HCT116 (cell line): ENCODE data around the gene FALEC. TPM values are rescaled to one million over a fixed set of nuclear protein-coding genes. Genes with fewer than 3 reads are reported as not detected.

ENCODE experiments used
- ATAC-seq: fragments of 200-7000 bp; cut with Tn5 transposase; 2 replicates; pipeline ENCODE4 v1.9.1; 2020; ENCODE audit warnings: mild to moderate bottlenecking, moderate library complexity
- BruUV-seq: library from RNA; stranded (reverse); fragments of 400-500 nt; replicated peaks from 2 replicates; lab custom pipeline; 2021; lab: Mats Ljungman, UMichigan
- CTCF ChIA-PET: fragments of 300-600 bp; sonication (Branson Sonifier 250); formaldehyde crosslinking; loops from one replicate; lab custom pipeline; 2021; ENCODE audit warnings: antibody characterized with exemption; lab: Charles Lee
- POLR2A ChIA-PET: fragments of 300-600, 350-600 bp; sonication (Branson Sonifier 250); formaldehyde crosslinking; loops from one replicate; lab custom pipeline; 2021; ENCODE audit warnings: antibody characterized with exemption; lab: Charles Lee
- RAD21 ChIA-PET, 2 experiments: fragments of 300-600 bp; sonication (Branson Sonifier 250); formaldehyde crosslinking; loops; one replicate each; lab custom pipeline; 2023; ENCODE audit warnings: low total read pairs in 2 of 2; ENCODE audit not compliant: uncharacterized antibody in 2 of 2, unreplicated experiment in 2 of 2, low non-redundant PET in 1 of 2; lab: Charles Lee
- DNase-seq: peaks from one replicate; pipeline ENCODE4 v3.0.0-alpha.2; 2010; ENCODE audit warnings: low read depth, low spot score
- H2AFZ ChIP-seq: fragments of 200-600 bp; shearing (Covaris generic), sonication (generic); 2 replicates; pipeline ENCODE4 v1.6.1; 2017; ENCODE audit warnings: low read depth, mixed run types, mixed read lengths, antibody characterized with exemption, low read length; ENCODE audit not compliant: poor library complexity, severe bottlenecking
- H3K27ac ChIP-seq: 2 replicates; pipeline ENCODE4 v1.5.1; 2012; ENCODE audit warnings: low read depth, low read length
- H3K27me3 ChIP-seq: fragments of 200-600 bp; sonication (generic); 2 replicates; pipeline ENCODE4 v1.6.1; 2016; ENCODE audit warnings: mixed run types, low read length, mixed read lengths; ENCODE audit not compliant: insufficient read depth
- H3K36me3 ChIP-seq, 2 experiments: fragments of 200-500 bp in 1 of 2; fragments of 200-600 bp in 1 of 2; sonication (Bioruptor generic) in 1 of 2; sonication (generic) in 1 of 2; 2 replicates each; pipeline versions ENCODE4 v1.5.1 to v1.6.1; 2014 to 2016; ENCODE audit warnings: low read length in 2 of 2, inconsistent platforms in 1 of 2, mixed read lengths in 1 of 2, mixed run types in 1 of 2; ENCODE audit not compliant: insufficient read depth in 2 of 2, control insufficient read depth in 1 of 2
- H3K4me1 ChIP-seq, 2 experiments: fragments of 200-600 bp in 1 of 2; sonication (generic) in 1 of 2; 2 replicates each; pipeline versions ENCODE4 v1.5.1 to v1.6.1; 2012 to 2017; ENCODE audit warnings: low read length in 2 of 2, inconsistent platforms in 1 of 2, mild to moderate bottlenecking in 1 of 2, mixed read lengths in 1 of 2, mixed run types in 1 of 2, moderate library complexity in 1 of 2; ENCODE audit not compliant: insufficient read depth in 2 of 2, control insufficient read depth in 1 of 2
- H3K4me2 ChIP-seq: fragments of 200-600 bp; sonication (generic); 2 replicates; pipeline ENCODE4 v1.6.1; 2017; ENCODE audit warnings: mixed run types, low read length, mixed read lengths
- H3K4me3 ChIP-seq, 2 experiments: fragments of 200-600 bp in 1 of 2; sonication (generic) in 1 of 2; replicated peaks in 1 of 2; 2 replicates each; pipeline ENCODE4 v1.5.1; 2011 to 2016; ENCODE audit warnings: low read length in 2 of 2, control low read depth in 1 of 2, low read depth in 1 of 2, mild to moderate bottlenecking in 1 of 2, mixed read lengths in 1 of 2, mixed run types in 1 of 2
- H3K79me2 ChIP-seq: fragments of 200-600 bp; sonication (generic); 2 replicates; pipeline ENCODE4 v1.6.1; 2017; ENCODE audit warnings: mild to moderate bottlenecking, mixed run types, low read length, moderate library complexity, mixed read lengths; ENCODE audit not compliant: insufficient read depth
- H3K9ac ChIP-seq: fragments of 200-600 bp; sonication (generic); 2 replicates; pipeline ENCODE4 v1.6.1; 2016; ENCODE audit warnings: low read length, mixed read lengths
- H3K9me2 ChIP-seq: fragments of 200-600 bp; sonication (generic), shearing (Covaris generic); 2 replicates; pipeline ENCODE4 v1.6.1; 2017; ENCODE audit warnings: mixed run types, mild to moderate bottlenecking, moderate library complexity; ENCODE audit not compliant: insufficient read depth
- H3K9me3 ChIP-seq, 2 experiments: fragments of 200-500 bp in 1 of 2; fragments of 200-600 bp in 1 of 2; sonication (Bioruptor generic) in 1 of 2; sonication (generic) in 1 of 2; 2 replicates each; pipeline ENCODE4 v1.6.1; 2014 to 2017; ENCODE audit warnings: low read length in 2 of 2, mixed read lengths in 2 of 2, inconsistent platforms in 1 of 2, low read depth in 1 of 2, mild to moderate bottlenecking in 1 of 2, mixed run types in 1 of 2, moderate library complexity in 1 of 2; ENCODE audit not compliant: control insufficient read depth in 1 of 2, insufficient read depth in 1 of 2
- H4K20me1 ChIP-seq: fragments of 200-600 bp; sonication (generic), shearing (Covaris generic); 2 replicates; pipeline ENCODE4 v1.6.1; 2017; ENCODE audit warnings: mixed run types, mild to moderate bottlenecking, moderate library complexity; ENCODE audit not compliant: insufficient read depth
- CBX3 ChIP-seq: IDR thresholded peaks from 2 replicates; pipeline ENCODE4 v1.6.1; 2012; ENCODE audit warnings: low read depth
- CEBPB ChIP-seq: IDR thresholded peaks from 2 replicates; pipeline ENCODE4 v1.6.1; 2012; ENCODE audit warnings: low read depth
- EZH2 ChIP-seq: fragments of 200-600 bp; sonication (generic); IDR thresholded peaks from 2 replicates; pipeline ENCODE4 v1.6.1; 2017; ENCODE audit warnings: antibody characterized with exemption, mixed run types
- FOSL1 ChIP-seq: IDR thresholded peaks from 2 replicates; pipeline ENCODE4 v1.6.1; 2012; ENCODE audit warnings: low read depth
- JUND ChIP-seq: IDR thresholded peaks from 2 replicates; pipeline ENCODE4 v1.6.1; 2012
- MAX ChIP-seq: IDR thresholded peaks from 2 replicates; pipeline ENCODE4 v1.6.1; 2012
- POLR2A ChIP-seq: IDR thresholded peaks from 2 replicates; pipeline ENCODE4 v1.7.0; 2011; ENCODE audit warnings: borderline replicate concordance; ENCODE audit not compliant: insufficient read depth, insufficient read length; ENCODE audit errors: extremely low read depth
- RAD21 ChIP-seq: IDR thresholded peaks from 2 replicates; pipeline ENCODE4 v1.6.1; 2012; ENCODE audit warnings: low read depth, mild to moderate bottlenecking
- SIN3A ChIP-seq: IDR thresholded peaks from 2 replicates; pipeline ENCODE4 v1.6.1; 2012; ENCODE audit warnings: low read depth
- SRF ChIP-seq: IDR thresholded peaks from 2 replicates; pipeline ENCODE4 v1.6.1; 2012; ENCODE audit warnings: low read depth
- TCF7L2 ChIP-seq: IDR thresholded peaks from 2 replicates; pipeline ENCODE4 v1.7.0; 2011; ENCODE audit warnings: borderline replicate concordance, inconsistent platforms; ENCODE audit not compliant: insufficient read depth, insufficient read length; ENCODE audit errors: extremely low read depth
- YY1 ChIP-seq: IDR thresholded peaks from 2 replicates; pipeline ENCODE4 v1.6.1; 2011; ENCODE audit warnings: low read length, low read depth, moderate library complexity, mild to moderate bottlenecking; ENCODE audit not compliant: insufficient replicate concordance; ENCODE audit errors: extremely low read depth
- intact Hi-C: fragments of 100-400 bp; cut with micrococcal nuclease; formaldehyde crosslinking; loops from 2 replicates; pipeline ENCODE4 v1.10.0; 2022
- total RNA-seq: library from RNA; stranded (reverse); gene quantifications from one replicate; pipeline ENCODE4 v1.2.1, GENCODE V29; 2021; ENCODE audit not compliant: unreplicated experiment
- TF ChIP-seq, protein P1 (sequence below): IDR thresholded peaks from 2 replicates; pipeline ENCODE4 v1.6.1; 2011; ENCODE audit warnings: mild to moderate bottlenecking, low read length, moderate library complexity; ENCODE audit not compliant: insufficient replicate concordance; ENCODE audit errors: extremely low read depth

FALEC gene
- total RNA-seq, 1 experiment from 2014 or later: 0.59 TPM

- CTCF ChIA-PET: interaction anchor here (2.5 kb wide), 1 partner anchor 8 kb away, joined by 29 read pairs; no protein-coding TSS in a partner anchor
- Histone ChIP-seq H3K9ac (no peak overlapping the region), H3K9me2 (no peaks in the 10 kb centered on the region), H3K36me3 (no peaks in the 10 kb centered on the region), H3K27me3 (no peaks in the 10 kb centered on the region), H3K27ac (no peak overlapping the region), H3K79me2 (no peaks in the 10 kb centered on the region), H2AFZ (no peak overlapping the region), H3K4me3 (no peak overlapping the region), H3K4me1 (peaks cover 10 to 23% of the 10 kb centered on the region in 2 experiments; a peak in 3 of 4 replicates), H3K4me2 (no peak overlapping the region), H4K20me1 (no peaks in the 10 kb centered on the region), H3K9me3 (no peaks in the 10 kb centered on the region)
- TF ChIP-seq YY1 (no peak), SIN3A (no peak), RAD21 (no peak)
- intact Hi-C loops: no loop called here
- POLR2A ChIA-PET: no interaction called here
- RAD21 ChIA-PET: no interaction called here
- ATAC-seq: no peak
- BruUV-seq: no TSS peak
- DNase-seq: no peak
These were observed 37.3 kb downstream of the FALEC start for GRCh38 chr1:150552911-150553289.

DNA sequence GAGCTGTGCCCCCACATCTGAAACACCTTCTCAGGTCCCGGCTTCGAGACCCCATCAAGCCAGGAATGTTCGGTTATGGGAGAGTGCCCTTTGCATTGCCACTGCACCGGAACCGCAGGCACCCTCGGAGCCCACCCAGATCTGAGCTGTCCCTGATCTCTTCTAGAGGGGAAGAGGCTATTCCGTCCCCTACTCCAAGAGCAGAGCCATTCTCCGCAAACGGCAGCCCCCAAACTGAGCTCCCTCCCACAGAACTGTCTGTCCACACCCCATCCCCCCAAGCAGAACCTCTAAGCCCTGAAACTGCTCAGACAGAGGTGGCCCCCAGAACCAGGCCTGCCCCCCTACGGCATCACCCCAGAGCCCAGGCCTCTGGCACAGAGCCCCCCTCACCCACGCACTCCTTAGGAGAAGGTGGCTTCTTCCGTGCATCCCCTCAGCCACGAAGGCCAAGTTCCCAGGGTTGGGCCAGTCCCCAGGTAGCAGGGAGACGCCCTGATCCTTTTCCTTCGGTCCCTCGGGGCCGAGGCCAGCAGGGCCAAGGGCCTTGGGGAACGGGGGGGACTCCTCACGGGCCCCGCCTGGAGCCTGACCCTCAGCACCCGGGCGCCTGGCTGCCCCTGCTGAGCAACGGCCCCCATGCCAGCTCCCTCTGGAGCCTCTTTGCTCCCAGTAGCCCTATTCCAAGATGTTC lies 38.0 kb downstream of the FALEC start:
- H3K36me3 ChIP-seq: no peaks in the 10 kb centered on the region
- peaks cover 8 to 20% of the 10 kb centered on the region in 2 experiments; a peak in 3 of 4 replicates for H3K4me1 ChIP-seq
- no peak for DNase-seq
- no peaks in the 10 kb centered on the region for H3K79me2 ChIP-seq
- RAD21 ChIA-PET: no interaction called here
- no peak overlapping the region for H2AFZ ChIP-seq
- POLR2A ChIA-PET: no interaction called here
- BruUV-seq: no TSS peak
- no peak overlapping the region for H3K4me2 ChIP-seq
- H3K9me2 ChIP-seq: no peaks in the 10 kb centered on the region
- no peaks in the 10 kb centered on the region for H3K27me3 ChIP-seq
- H3K4me3 ChIP-seq: no peak overlapping the region
- no peak for ATAC-seq
- TF ChIP-seq FOSL1 (no peak), CEBPB (no peak), CBX3 (no peak), MAX (no peak), JUND (no peak), POLR2A (no peak), EZH2 (no peak), SRF (no peak), TCF7L2 (no peak)
- TF ChIP-seq, protein P1, sequence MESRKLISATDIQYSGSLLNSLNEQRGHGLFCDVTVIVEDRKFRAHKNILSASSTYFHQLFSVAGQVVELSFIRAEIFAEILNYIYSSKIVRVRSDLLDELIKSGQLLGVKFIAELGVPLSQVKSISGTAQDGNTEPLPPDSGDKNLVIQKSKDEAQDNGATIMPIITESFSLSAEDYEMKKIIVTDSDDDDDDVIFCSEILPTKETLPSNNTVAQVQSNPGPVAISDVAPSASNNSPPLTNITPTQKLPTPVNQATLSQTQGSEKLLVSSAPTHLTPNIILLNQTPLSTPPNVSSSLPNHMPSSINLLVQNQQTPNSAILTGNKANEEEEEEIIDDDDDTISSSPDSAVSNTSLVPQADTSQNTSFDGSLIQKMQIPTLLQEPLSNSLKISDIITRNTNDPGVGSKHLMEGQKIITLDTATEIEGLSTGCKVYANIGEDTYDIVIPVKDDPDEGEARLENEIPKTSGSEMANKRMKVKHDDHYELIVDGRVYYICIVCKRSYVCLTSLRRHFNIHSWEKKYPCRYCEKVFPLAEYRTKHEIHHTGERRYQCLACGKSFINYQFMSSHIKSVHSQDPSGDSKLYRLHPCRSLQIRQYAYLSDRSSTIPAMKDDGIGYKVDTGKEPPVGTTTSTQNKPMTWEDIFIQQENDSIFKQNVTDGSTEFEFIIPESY: no peak
- TF ChIP-seq, all 23 proteins: peak for 0
- CTCF ChIA-PET: no interaction called here
- no peak overlapping the region for H3K9ac ChIP-seq
- H3K9me3 ChIP-seq: no peaks in the 10 kb centered on the region
- H3K27ac ChIP-seq: no peak overlapping the region
- H4K20me1 ChIP-seq: no peaks in the 10 kb centered on the region
- intact Hi-C loops: no loop called here
